ENCODE measurements around the gene EML1.

The EML1 gene

GRCh38 chr14:99809859-99810558 lies 16.8 kb downstream of the EML1 start:
- DNase-seq (ENCODE audit: low read depth) = no peak
- no peak for TF ChIP-seq CTCF (IDR thresholded peaks at IDR 0.05; ENCODE audit: insufficient read depth, low read depth, low read length, missing control alignments)
- H3K4me3 ChIP-seq (ENCODE audit: low read length) = no peak overlapping the region

GRCh38 chr14:99810559-99810874 lies 17.3 kb downstream of the EML1 start:
- no peak for TF ChIP-seq CTCF (IDR thresholded peaks at IDR 0.05; ENCODE audit: insufficient read depth, low read depth, low read length, missing control alignments)

GRCh38 chr14:99812096-99812750 lies 19.0 kb downstream of the EML1 start:
- TF ChIP-seq CTCF (IDR thresholded peaks at IDR 0.05; ENCODE audit: insufficient read depth, low read depth, low read length, missing control alignments) = no peak
- DNase-seq (ENCODE audit: low read depth) = no peak
- no peak overlapping the region for H3K4me3 ChIP-seq (ENCODE audit: low read length)

More at GRCh38 chr14:99810559-99810874, 17.3 kb downstream of the EML1 start:
- DNase-seq (ENCODE audit: low read depth) = no peak
- no peak overlapping the region for H3K4me3 ChIP-seq (ENCODE audit: low read length)

- TF ChIP-seq CTCF (IDR thresholded peaks at IDR 0.05; ENCODE audit: insufficient read depth, low read depth, low read length, missing control alignments) = no peak
- no peak for DNase-seq (ENCODE audit: low read depth)
- H3K4me3 ChIP-seq (ENCODE audit: low read length) = no peak overlapping the region
These were observed 19.7 kb downstream of the EML1 start for GRCh38 chr14:99812892-99813291.

- no peak for TF ChIP-seq CTCF (IDR thresholded peaks at IDR 0.05; ENCODE audit: insufficient read depth, low read depth, low read length, missing control alignments)
- H3K4me3 ChIP-seq (ENCODE audit: low read length) = no peak overlapping the region
- DNase-seq (ENCODE audit: low read depth) = no peak
These were observed 22.5 kb downstream of the EML1 start for GRCh38 chr14:99815696-99816095.

- TF ChIP-seq CTCF (IDR thresholded peaks at IDR 0.05; ENCODE audit: insufficient read depth, low read depth, low read length, missing control alignments) = no peak
- no peak overlapping the region for H3K4me3 ChIP-seq (ENCODE audit: low read length)
- no peak for DNase-seq (ENCODE audit: low read depth)
These were observed 23.0 kb downstream of the EML1 start for GRCh38 chr14:99816217-99816616.

- TF ChIP-seq CTCF (IDR thresholded peaks at IDR 0.05; ENCODE audit: insufficient read depth, low read depth, low read length, missing control alignments) = no peak
- no peak overlapping the region for H3K4me3 ChIP-seq (ENCODE audit: low read length)
These were observed 23.4 kb downstream of the EML1 start for GRCh38 chr14:99816642-99817041.

More at GRCh38 chr14:99816642-99817041, 23.4 kb downstream of the EML1 start:
- no peak for DNase-seq (ENCODE audit: low read depth)
